Measurements from ENCODE around the gene GEMIN7.

Gene GEMIN7

GRCh38 chr19:45071545-45071938 is 7.5 kb upstream of the GEMIN7 start:
- Histone ChIP-seq H3K4me1 (ENCODE audit: control insufficient read depth in 1 of 2, insufficient read depth in 1 of 2, low read depth in 1 of 2, low read length in 1 of 2) (peaks cover 14 to 15% of the 10 kb centered on the region in 2 experiments), H3K27ac (no peak overlapping the region), H3K27me3 (no peaks in the 10 kb centered on the region), H3K9me3 (no peaks in the 10 kb centered on the region), H3K4me3 (ENCODE audit: low read depth in 1 of 2, low read length in 1 of 2) (no peak overlapping the region), H3K36me3 (peaks cover 64% of the 10 kb centered on the region)
- no peak for TF ChIP-seq CTCF (IDR thresholded peaks at IDR 0.05)

- no peak for TF ChIP-seq CTCF (IDR thresholded peaks at IDR 0.05)
- Histone ChIP-seq H3K4me3 (ENCODE audit: low read depth in 1 of 2, low read length in 1 of 2) (no peak overlapping the region), H3K27me3 (no peaks in the 10 kb centered on the region), H3K9me3 (no peaks in the 10 kb centered on the region), H3K4me1 (ENCODE audit: control insufficient read depth in 1 of 2, insufficient read depth in 1 of 2, low read depth in 1 of 2, low read length in 1 of 2) (peaks cover 20 to 21% of the 10 kb centered on the region in 2 experiments), H3K36me3 (peaks cover 58% of the 10 kb centered on the region), H3K27ac (peak overlapping the region; percentile 8)
These were observed 6.9 kb upstream of the GEMIN7 start for GRCh38 chr19:45071969-45072790.

- peak overlapping the region; percentile 63 to 85 for H3K4me3 ChIP-seq (ENCODE audit: low read depth in 1 of 2, low read length in 1 of 2)
- peak overlapping the region; percentile 97 for H3K27ac ChIP-seq
These were observed 4.2 kb upstream of the GEMIN7 start for GRCh38 chr19:45074744-45075300.

GRCh38 chr19:45075301-45076028 is 3.6 kb upstream of the GEMIN7 start:
- Histone ChIP-seq H3K4me3 (ENCODE audit: low read depth in 1 of 2, low read length in 1 of 2) (peak overlapping the region; percentile 63 to 85), H3K4me1 (ENCODE audit: control insufficient read depth in 1 of 2, insufficient read depth in 1 of 2, low read depth in 1 of 2, low read length in 1 of 2) (peaks cover 45 to 50% of the 10 kb centered on the region in 2 experiments)

More at GRCh38 chr19:45074744-45075300, 4.2 kb upstream of the GEMIN7 start:
- TF ChIP-seq CTCF (IDR thresholded peaks at IDR 0.05), result no peak
- H3K4me1 ChIP-seq (ENCODE audit: control insufficient read depth in 1 of 2, insufficient read depth in 1 of 2, low read depth in 1 of 2, low read length in 1 of 2), result peaks cover 39 to 44% of the 10 kb centered on the region in 2 experiments
- H3K9me3 ChIP-seq, result no peaks in the 10 kb centered on the region
- peaks cover 32% of the 10 kb centered on the region for H3K36me3 ChIP-seq
- no peaks in the 10 kb centered on the region for H3K27me3 ChIP-seq

More at GRCh38 chr19:45075301-45076028, 3.6 kb upstream of the GEMIN7 start:
- peak; percentile 47 for TF ChIP-seq CTCF (IDR thresholded peaks at IDR 0.05)
- H3K36me3 ChIP-seq, result peaks cover 25% of the 10 kb centered on the region
- no peaks in the 10 kb centered on the region for H3K27me3 ChIP-seq
- no peaks in the 10 kb centered on the region for H3K9me3 ChIP-seq
- H3K27ac ChIP-seq, result peak overlapping the region; percentile 97

Data from neutrophil (primary cell).